Erythroblast (primary cell): Measurements from ENCODE around the gene MAN2B1.
A peak's percentile ranks its signal among the peaks of the same experiment; 100 is the strongest.
"Not testable (repeated sequence)": the region's sequence is repeated elsewhere in the genome, so short reads cannot be mapped to it uniquely, and the experiment has no call there.

Experiments
- DNase-seq, 2 experiments: peaks; one replicate each; lab custom pipeline; 2025; lab: John Stamatoyannopoulos, UW
- GATA1 ChIP-seq: IDR thresholded peaks from 2 replicates; pipeline ENCODE4 v1.6.1; 2011; ENCODE audit warnings: low read depth, mild to moderate bottlenecking, control low read depth, low read length, moderate library complexity
- POLR2A ChIP-seq: IDR thresholded peaks from 2 replicates; pipeline ENCODE4 v1.6.1; 2011; ENCODE audit warnings: mild to moderate bottlenecking, low read length

MAN2B1 gene

DNA sequence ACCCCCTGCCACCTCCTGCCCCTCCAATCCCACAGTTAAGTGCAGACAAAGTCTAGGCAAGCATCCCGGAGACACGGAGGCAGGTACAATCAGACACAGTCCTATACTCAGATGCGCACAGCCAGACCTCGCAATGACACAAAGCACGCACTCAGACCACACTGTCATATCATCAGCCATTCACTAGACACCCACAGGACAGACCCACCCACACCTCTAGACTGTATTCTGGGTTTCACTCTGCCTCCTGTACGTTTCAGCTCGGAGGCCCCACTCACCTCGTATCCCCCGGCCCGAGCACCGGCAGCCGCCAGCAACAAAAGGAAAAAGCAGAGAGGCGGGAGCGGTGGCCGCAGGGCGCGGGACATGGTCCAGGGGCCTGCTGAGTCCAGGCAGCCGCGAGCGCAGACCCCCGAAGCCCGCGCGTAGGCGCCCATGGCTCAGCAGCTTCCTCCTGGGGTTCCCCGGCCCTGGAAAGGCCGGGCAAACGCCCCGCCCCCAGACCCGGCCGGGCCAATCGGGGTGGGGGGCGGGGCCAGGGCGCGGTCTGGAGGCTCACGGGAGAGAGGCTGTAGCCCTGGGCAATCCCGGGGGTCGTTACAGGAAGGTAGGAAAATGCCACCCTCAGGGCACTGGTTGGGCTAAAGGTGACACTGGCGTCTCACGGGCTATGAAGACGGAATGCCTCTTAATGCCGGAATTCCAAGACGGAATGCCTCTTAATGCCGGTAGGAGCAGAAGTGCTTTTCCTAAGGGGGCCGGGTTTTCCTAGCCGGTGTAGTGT is at the start of gene MAN2B1, which contains the start of gene WDR83:
TSS of gene MAN2B1 (minus strand) at position 478 of the 784 bp plus-strand sequence. CDS start at position 437, 41 bp downstream.
TSS of gene WDR83 (plus strand) at position 543 of the 784 bp plus-strand sequence. CDS start 2,984 bp downstream, outside the sequence.
- DNase-seq: peak; percentile 78 to 88
- TF ChIP-seq POLR2A (peak; percentile 35), GATA1 (no peak)

DNA sequence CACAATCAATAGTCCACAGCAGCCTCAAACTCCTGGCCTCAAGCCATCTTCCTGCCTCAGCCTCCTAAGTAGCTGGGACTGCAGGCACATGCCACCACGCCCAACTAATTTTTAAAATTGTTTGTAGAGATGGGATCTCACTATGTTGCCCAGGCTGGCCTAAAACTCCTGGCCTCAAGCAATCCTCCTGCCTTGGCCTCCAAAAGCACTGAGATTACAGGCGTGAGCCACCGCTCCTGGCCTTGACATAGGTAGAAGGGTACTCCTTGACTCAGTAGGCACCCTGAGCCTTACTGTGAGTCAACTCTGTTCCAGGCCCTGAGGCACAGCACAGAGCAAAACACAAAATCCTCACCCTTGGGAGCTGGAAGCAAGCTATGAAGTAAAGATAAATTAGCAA is 49.4 kb upstream of the MAN2B1 start:
- peak in 1 of 2 experiments; percentile 28 for DNase-seq
- no peak for TF ChIP-seq POLR2A
- no peak for TF ChIP-seq GATA1

DNA sequence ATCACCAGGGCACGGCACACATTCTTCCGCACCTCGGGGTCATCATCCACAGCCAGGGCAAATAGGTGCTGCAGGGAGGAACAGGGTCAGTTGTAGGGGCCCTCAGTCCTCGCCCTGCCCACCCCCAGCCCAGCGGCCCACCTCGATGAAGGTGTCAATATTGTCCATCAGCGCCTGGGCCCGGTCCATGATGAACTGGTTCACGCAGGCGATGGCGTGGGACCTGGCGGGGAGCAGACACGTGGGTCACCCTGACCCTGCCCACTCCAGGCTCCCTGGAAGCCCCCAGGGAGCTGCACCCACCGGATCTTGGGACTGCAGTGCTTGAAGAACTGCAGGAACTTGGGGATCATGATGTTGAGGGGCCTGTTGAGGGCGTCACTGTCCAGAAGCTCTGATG is 48.6 kb upstream of the MAN2B1 start:
- DNase-seq: no peak
- no peak for TF ChIP-seq POLR2A

DNA sequence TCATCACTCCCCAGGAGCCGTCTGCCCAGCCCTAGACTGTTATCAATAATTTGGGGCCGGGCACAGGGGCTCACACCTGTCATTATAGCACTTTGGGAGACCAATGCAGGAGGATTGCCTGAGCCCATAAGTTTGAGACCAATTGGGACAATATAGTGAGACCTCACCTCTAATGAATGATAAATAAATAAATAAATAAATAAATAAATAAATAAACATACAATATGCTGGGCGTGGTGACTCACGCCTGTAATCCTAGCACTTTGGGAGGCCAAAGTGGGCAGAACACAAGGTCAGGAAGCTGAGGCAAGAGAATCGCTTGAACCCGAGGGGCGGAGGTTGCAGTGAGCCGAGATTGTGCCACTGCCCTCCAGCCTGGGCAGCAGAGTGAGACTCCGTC is 46.8 kb upstream of the MAN2B1 start:
- not testable (repeated sequence) for DNase-seq

DNA sequence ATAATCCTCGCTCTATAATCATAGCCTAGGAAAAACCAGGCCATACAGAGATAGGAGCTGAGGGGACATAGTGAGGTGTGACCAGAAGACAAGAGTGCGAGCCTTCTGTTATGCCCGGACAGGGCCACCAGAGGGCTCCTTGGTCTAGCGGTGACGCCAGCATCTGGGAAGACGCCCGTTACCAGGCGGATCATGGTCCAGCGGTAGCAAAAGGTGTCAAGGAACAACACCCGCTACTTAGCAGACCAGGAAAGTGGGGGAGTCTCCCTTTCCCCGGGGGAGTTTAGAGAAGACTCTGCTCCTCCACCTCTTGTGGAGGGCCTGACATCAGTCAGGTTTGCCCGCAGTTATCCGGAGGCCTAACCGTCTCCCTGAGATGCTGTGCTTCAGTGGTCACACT is 45.5 kb upstream of the MAN2B1 start:
- not testable (repeated sequence) for DNase-seq

DNA sequence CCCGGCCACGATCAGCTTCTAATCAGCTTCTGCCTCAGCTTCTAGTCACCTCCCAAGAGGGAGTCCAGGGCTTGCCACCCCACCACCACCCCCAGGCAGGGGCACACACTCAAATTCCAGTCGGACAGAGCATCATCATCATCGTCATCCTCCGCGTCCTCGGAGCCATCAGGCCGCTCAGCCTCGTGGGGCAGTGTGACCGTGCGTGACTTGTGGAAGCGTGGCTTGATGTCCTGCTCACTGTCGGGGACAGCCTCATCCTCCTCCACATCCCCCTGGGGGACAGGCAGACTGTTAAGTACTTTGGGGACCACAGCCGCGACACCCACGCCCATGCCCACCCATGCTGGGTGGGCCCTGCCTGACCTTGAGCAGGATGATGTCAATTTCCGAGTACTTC is 44.6 kb upstream of the MAN2B1 start:
- DNase-seq: no peak
- TF ChIP-seq POLR2A: no peak
- TF ChIP-seq GATA1: no peak

DNA sequence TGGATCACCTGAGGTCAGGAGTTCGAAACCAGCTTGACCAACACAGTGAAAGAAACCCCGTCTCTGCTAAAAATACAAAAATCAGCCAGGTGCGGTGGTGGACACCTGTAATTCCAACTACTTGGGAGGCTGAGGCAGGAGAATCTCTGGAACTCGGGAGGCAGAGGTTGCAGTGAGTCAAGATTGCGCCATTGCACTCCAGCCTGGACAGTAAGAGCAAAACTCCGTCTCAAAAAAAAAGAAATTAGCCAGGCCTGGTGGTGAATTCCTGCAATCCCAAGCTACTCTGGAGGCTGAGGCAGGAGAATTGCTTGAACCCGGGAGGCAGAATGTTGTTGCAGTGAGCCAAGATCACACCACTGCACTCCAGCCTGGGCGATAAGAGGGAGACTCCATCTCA is 42.1 kb upstream of the MAN2B1 start:
- TF ChIP-seq POLR2A (no peak), GATA1 (no peak)
- no peak for DNase-seq

DNA sequence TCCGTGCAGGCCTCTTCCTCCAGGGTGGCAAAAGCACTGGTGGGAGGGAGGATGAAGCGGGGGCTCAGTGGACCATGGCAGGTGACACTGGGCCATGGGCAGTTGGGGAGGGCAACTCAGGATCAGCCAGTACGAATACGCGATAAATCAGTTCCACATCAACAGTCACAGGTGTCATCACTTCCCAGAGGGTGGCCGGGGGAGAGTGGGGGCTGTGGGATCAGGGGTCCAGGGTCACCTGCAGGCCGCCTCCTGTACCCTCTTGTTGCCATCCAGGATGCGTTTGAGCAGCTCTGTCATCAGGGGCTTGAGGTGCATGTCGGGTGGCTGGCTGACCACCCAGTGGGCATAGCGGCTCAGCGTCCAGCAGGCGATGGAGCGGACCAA is 39.8 kb upstream of the MAN2B1 start:
- no peak for DNase-seq
- TF ChIP-seq GATA1: no peak
- TF ChIP-seq POLR2A: no peak

DNA sequence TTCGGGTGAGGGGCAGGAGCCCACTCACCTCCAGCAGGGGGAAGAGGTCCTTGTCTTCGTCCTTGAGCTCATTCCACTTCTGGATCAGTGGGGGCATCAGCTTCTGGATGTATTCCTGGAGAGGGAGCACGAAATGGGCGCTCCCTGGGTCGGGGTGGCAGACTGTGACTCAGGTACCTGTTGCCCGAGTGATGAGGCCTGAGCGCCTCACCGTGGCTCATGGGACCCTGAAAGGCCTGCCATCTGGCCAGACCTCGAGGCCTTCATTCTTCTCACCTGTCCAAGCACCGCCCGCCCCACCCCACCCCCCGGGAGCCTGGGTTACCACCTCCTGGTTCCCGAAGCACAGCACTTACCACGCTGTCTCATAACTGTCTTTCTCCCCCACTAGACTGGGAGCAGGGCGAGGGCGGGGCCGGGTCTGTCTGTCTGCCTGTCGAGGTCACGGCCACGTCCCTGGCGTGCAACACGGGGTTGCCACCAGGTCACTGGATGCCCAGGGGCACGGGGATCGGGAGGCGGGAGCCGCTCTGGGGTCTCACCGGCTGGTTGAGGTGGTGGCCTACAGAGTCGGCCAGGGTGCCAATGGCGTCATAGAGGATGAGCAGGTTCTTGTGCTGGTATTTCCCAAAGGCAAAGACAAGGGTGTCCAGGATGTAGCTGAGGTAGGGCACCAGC is 39.3 kb upstream of the MAN2B1 start:
- DNase-seq: no peak
- TF ChIP-seq GATA1: no peak
- TF ChIP-seq POLR2A: no peak

DNA sequence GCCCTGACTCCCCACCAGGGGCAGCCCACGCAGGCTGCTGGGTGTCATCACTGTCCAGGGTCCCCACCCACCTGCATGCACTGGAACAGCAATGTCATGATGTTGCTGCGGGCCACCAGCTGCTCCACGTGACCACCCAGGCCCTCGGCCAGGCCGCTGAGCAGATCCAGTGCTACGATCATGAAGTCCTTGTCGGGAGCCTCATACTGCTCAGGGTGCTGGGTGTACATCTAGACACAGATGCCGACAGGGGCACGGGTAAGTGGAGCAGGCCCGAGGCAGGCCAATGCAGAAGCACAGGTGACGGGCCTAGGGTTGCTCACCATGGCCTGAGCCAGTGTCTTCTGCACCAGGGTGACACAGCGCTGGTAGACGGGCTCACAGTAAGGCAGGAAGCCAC is 38.6 kb upstream of the MAN2B1 start:
- no peak for TF ChIP-seq GATA1
- no peak for TF ChIP-seq POLR2A
- DNase-seq: no peak

DNA sequence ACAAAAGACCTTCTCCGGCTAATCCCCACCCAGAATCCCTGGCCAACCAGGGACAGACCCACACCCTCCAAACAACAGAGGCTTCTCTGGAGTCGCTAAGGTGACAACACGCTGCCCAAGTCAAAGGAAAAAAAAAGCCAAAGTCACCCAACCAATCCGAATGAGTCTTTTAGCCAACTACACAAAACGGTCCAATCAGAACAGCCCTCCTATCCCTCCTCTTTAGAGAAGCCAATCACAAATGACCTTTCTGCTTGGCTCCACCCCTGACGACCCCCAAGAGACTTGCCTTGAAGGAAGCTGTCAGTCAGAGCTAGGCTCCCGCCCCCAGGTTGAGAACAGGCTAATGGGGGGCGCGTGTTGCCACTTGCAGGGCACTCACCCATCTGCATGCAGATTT is 36.5 kb upstream of the MAN2B1 start:
- DNase-seq: peak; percentile 66 to 77
- TF ChIP-seq POLR2A: no peak
- no peak for TF ChIP-seq GATA1

DNA sequence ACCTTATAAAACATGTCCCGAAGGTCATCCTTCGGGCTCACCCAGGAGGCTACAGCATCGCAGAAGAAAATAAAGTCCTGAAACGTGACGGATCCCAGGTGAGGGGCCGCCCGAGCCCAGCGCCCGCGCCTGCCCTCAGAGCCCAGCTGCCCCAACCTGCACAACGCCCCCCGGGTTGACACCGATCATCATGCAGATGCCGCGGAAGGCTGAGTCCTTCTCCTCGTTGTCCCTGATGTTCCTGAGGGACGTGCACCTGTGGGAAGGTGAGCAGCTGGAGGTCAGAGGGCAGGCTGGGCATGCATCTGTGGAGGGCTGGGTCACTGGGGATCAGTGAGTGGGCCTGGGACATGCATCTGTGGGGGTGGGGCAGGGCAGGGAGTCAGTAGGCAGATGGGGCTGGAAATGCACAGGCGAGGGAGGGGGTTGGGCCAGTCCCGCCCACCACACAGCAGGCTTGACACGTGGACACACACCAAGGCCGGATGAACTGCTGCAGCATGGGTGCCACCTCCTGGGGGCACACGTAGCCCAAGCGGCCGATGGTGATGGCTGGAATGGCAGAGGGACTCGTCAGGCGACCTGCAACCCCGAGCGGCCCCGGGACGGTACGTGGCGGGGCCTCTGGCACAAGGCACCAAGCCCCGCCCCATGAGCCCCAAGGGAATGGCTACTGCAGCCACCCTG is 35.2 kb upstream of the MAN2B1 start:
- TF ChIP-seq GATA1 (no peak), POLR2A (no peak)
- DNase-seq: no peak

DNA sequence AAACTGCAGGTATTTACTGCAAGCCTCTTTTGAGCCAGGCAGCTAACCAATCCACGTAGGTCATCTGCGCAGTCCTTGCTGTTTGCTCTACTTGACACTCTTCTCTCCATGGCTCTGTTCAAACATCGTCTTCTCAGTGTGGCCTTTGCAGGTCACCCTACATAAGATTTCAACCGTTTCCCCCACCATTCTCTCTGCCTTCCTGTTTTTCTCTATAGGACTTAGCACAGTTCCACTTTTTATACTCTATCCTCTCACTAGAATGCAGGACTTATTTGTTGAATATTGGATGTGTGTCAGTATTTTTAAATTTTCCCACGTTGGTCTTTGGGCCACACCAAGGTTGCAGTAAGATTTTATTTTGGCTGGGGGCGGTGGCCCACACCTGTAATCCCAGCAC is 31.6 kb upstream of the MAN2B1 start:
- TF ChIP-seq GATA1 (no peak), POLR2A (no peak)
- DNase-seq: no peak

DNA sequence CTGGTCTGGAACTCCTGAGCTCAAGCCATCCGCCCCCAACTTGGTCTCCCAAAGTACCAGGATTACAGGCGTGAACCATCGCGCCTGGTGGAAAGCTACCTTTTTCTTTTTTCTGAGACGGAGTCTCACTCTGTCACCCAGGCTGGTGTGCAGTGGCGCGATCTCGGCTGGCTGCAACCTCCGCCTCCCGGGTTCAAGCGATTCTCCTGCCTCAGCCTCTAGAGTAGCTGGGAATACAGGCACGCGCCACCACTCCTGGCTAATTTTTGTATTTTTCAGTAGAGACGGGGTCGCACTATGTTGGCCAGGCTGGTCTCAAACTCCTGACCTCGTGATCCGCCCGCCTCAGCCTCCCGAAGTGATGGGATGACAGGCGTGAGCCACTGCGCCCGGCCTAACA is 30.9 kb upstream of the MAN2B1 start:
- DNase-seq: not testable (repeated sequence)
